CD4-positive, alpha-beta T cell (primary cell): Measurements from ENCODE around the gene GNB2. TPM values are rescaled to one million over a fixed set of nuclear protein-coding genes. Genes with fewer than 3 reads are reported as not detected.

Source experiments
- ATAC-seq: fragments of 200-7000 bp; cut with Tn5 transposase; one replicate; pipeline ENCODE4 v1.10.0; 2022; ENCODE audit warnings: mild to moderate bottlenecking; ENCODE audit not compliant: poor library complexity
- CTCF ChIA-PET: fragments of 350-600 bp; sonication (Branson Sonifier 250); formaldehyde crosslinking; loops from one replicate; lab custom pipeline; 2021; ENCODE audit warnings: antibody characterized with exemption, inconsistent platforms; lab: Charles Lee
- POLR2A ChIA-PET: fragments of 350-600 bp; sonication (Branson Sonifier 250); formaldehyde crosslinking; loops from one replicate; lab custom pipeline; 2021; ENCODE audit warnings: antibody characterized with exemption, inconsistent platforms; lab: Charles Lee
- DNase-seq, 14 experiments: peaks; one replicate each; pipeline ENCODE4 v3.0.0-alpha.2; 2013 to 2020; ENCODE audit warnings: mixed read lengths in 2 of 14
- H3K27ac ChIP-seq, 2 donors: one replicate each; pipeline versions ENCODE4 v1.5.1 to v1.7.0; 2013; ENCODE audit warnings: low read length in 2 of 2, low read depth in 1 of 2, mild to moderate bottlenecking in 1 of 2
- H3K27me3 ChIP-seq, 2 experiments: 1 replicate in 1 of 2; 2 replicates in 1 of 2; pipeline versions ENCODE4 v1.6.1 to v1.7.0; 2013; ENCODE audit warnings: low read length in 2 of 2, control low read depth in 1 of 2, mild to moderate bottlenecking in 1 of 2, moderate library complexity in 1 of 2; ENCODE audit not compliant: insufficient read depth in 2 of 2, control insufficient read depth in 1 of 2
- H3K36me3 ChIP-seq: one replicate; pipeline ENCODE4 v1.6.1; 2013; ENCODE audit warnings: low read length, control low read depth; ENCODE audit not compliant: insufficient read depth
- H3K4me1 ChIP-seq: one replicate; pipeline ENCODE4 v1.6.1; 2013; ENCODE audit warnings: low read length, control low read depth; ENCODE audit not compliant: insufficient read depth
- H3K4me3 ChIP-seq: one replicate; pipeline ENCODE4 v1.5.1; 2013; ENCODE audit warnings: mild to moderate bottlenecking, low read length, moderate library complexity
- H3K9me3 ChIP-seq, 2 experiments: 1 replicate in 1 of 2; 2 replicates in 1 of 2; pipeline versions ENCODE4 v1.6.1 to v1.7.0; 2013; ENCODE audit warnings: low read length in 2 of 2, mild to moderate bottlenecking in 2 of 2, control low read depth in 1 of 2, moderate library complexity in 1 of 2; ENCODE audit not compliant: control insufficient read depth in 1 of 2, insufficient read depth in 1 of 2
- H3K27ac Mint-ChIP-seq: one replicate; pipeline ENCODE4 v1.8.0; 2020; ENCODE audit warnings: mixed read lengths
- H3K27me3 Mint-ChIP-seq: one replicate; pipeline ENCODE4 v1.8.0; 2021; ENCODE audit warnings: mixed read lengths
- H3K36me3 Mint-ChIP-seq: one replicate; pipeline ENCODE4 v1.8.0; 2021; ENCODE audit warnings: low read depth, mixed read lengths
- H3K4me1 Mint-ChIP-seq: one replicate; pipeline ENCODE4 v1.8.0; 2021; ENCODE audit warnings: low read depth, mixed read lengths
- H3K4me3 Mint-ChIP-seq: one replicate; pipeline ENCODE4 v1.8.0; 2020; ENCODE audit warnings: mild to moderate bottlenecking, mixed read lengths
- H3K9me3 Mint-ChIP-seq: one replicate; pipeline ENCODE4 v1.8.0; 2020; ENCODE audit warnings: mixed read lengths
- intact Hi-C, 2 experiments: fragments of 100-400 bp; cut with DNase I in 1 of 2; cut with micrococcal nuclease in 1 of 2; formaldehyde crosslinking; loops; one replicate each; pipeline versions ENCODE4 v1.15.1 to v1.9.0; 2023 to 2025; cut with DNase I, micrococcal nuclease
- total RNA-seq, 174 experiments: library from RNA in 2 of 174; stranded (reverse) in 2 of 174; gene quantifications; one replicate each; pipeline ENCODE4 v1.2.3 and lab custom pipeline; 2021 to 2026
- TF ChIP-seq, protein P1 (sequence below): fragments of 200-600 bp; IDR thresholded peaks from one replicate; pipeline ENCODE4 v1.8.0; 2022; ENCODE audit warnings: antibody characterized with exemption, mild to moderate bottlenecking

GNB2 gene
- total RNA-seq, 2 experiments from 2014 or later, result 87.8 to 91.9 TPM

DNA sequence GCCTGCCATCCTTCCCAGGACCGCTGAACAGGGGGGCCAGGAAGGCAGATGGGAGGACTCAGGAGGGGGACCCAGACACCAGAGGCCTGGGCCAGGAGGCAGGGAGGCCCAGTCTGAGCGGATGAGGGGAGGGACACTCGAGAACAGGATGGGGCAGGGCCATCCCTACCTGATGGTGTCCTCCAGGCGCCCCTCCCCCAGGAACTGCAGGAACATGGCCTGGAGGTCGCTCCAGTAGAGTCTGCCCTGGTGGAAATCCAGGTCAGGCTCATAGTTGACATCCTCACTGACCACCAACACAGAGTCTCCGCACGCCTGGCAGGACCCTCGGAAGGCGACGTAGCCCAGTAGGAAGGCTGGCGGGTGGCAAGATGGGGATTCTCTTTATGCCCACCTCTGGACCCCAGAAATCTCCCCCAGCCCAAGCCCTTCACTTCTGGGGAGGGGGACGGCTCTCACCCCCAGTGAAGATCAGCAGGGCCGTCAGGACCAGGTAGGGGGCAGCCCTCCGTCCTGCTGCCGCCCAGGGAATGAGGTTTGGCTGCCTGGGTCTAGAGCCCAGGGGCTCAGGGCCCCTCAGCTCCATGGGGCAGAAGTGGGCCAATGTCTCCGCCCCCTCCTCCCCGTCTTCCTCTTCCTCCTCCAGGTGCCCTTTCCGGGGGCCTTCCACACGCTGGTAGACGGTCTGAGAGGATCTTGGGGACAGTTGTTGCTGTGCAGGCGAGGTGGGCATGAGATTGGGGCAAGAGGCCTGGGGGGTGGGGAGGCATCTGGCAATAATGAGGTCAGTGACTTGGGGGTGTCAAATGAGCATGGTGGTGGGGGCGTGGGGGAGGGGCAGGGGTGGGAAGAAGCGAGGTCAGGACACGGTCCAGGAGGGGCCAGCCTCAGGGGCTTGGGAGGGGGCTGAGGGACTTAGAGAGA is 32.8 kb upstream of the GNB2 start:
- H3K27me3 ChIP-seq, result no peaks in the 10 kb centered on the region
- no peak for ATAC-seq
- Mint-ChIP-seq H3K27me3 (peaks cover 4% of the 10 kb centered on the region), H3K4me3 (no peak overlapping the region), H3K4me1 (no peaks in the 10 kb centered on the region), H3K36me3 (no peaks in the 10 kb centered on the region), H3K27ac (no peak overlapping the region), H3K9me3 (no peaks in the 10 kb centered on the region)
- CTCF ChIA-PET, result no interaction called here
- H3K9me3 ChIP-seq, result no peaks in the 10 kb centered on the region
- intact Hi-C loops, result no loop called here
- POLR2A ChIA-PET, result no interaction called here
- no peak for DNase-seq
- no peaks in the 10 kb centered on the region for H3K36me3 ChIP-seq
- TF ChIP-seq, protein P1, sequence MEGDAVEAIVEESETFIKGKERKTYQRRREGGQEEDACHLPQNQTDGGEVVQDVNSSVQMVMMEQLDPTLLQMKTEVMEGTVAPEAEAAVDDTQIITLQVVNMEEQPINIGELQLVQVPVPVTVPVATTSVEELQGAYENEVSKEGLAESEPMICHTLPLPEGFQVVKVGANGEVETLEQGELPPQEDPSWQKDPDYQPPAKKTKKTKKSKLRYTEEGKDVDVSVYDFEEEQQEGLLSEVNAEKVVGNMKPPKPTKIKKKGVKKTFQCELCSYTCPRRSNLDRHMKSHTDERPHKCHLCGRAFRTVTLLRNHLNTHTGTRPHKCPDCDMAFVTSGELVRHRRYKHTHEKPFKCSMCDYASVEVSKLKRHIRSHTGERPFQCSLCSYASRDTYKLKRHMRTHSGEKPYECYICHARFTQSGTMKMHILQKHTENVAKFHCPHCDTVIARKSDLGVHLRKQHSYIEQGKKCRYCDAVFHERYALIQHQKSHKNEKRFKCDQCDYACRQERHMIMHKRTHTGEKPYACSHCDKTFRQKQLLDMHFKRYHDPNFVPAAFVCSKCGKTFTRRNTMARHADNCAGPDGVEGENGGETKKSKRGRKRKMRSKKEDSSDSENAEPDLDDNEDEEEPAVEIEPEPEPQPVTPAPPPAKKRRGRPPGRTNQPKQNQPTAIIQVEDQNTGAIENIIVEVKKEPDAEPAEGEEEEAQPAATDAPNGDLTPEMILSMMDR, result no peak
- H3K27ac ChIP-seq, result no peak overlapping the region
- H3K4me3 ChIP-seq, result no peak overlapping the region
- H3K4me1 ChIP-seq, result peaks cover 3% of the 10 kb centered on the region

DNA sequence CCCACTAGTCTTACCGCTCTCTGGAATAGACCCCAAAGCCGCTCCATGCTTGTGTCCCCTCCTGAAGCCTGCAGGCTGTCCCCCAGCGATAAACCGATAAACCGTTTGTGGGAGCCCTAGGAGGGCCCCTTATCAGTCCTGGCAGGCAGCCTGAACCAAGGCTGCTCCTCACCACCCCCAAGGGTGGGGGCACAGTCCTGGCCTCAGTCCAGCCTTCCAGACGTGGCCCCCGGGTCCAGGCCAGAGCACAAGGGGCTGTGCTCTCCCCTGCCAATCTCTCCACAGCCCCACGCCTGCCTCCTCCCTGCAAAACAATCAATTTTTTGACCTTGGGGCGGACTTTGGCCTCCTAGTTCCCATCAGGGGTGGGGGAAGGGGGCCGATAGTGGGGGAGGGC is 32.1 kb upstream of the GNB2 start, which contains the start of gene TFR2:
TSS of gene TFR2 (minus strand) at position 90 of the 397 bp plus-strand sequence. CDS start at position 47, 43 bp downstream.
- H3K4me3 Mint-ChIP-seq, result no peak within 1 kb of the TSS
- no peaks in the 10 kb centered on the region for H3K9me3 Mint-ChIP-seq
- H3K4me1 ChIP-seq, result peaks cover 3% of the 10 kb centered on the region
- H3K9me3 ChIP-seq, result no peaks in the 10 kb centered on the region
- no peaks in the 10 kb centered on the region for H3K36me3 ChIP-seq
- no peak within 1 kb of the TSS for H3K27ac ChIP-seq
- no peak for ATAC-seq
- TF ChIP-seq, protein P1, result no peak
- H3K27ac Mint-ChIP-seq, result no peak within 1 kb of the TSS
- ChIA-PET CTCF (interaction anchor here (1.3 kb wide), 1 partner anchor 9 kb away, joined by 5 read pairs; no protein-coding TSS in a partner anchor), POLR2A (no interaction called here)
- DNase-seq, result no peak
- no peaks in the 10 kb centered on the region for H3K27me3 ChIP-seq
- H3K4me1 Mint-ChIP-seq, result no peaks in the 10 kb centered on the region
- intact Hi-C loops, result no loop called here
- no peak within 1 kb of the TSS for H3K4me3 ChIP-seq
- peaks cover 4% of the 10 kb centered on the region for H3K27me3 Mint-ChIP-seq
- H3K36me3 Mint-ChIP-seq, result no peaks in the 10 kb centered on the region

DNA sequence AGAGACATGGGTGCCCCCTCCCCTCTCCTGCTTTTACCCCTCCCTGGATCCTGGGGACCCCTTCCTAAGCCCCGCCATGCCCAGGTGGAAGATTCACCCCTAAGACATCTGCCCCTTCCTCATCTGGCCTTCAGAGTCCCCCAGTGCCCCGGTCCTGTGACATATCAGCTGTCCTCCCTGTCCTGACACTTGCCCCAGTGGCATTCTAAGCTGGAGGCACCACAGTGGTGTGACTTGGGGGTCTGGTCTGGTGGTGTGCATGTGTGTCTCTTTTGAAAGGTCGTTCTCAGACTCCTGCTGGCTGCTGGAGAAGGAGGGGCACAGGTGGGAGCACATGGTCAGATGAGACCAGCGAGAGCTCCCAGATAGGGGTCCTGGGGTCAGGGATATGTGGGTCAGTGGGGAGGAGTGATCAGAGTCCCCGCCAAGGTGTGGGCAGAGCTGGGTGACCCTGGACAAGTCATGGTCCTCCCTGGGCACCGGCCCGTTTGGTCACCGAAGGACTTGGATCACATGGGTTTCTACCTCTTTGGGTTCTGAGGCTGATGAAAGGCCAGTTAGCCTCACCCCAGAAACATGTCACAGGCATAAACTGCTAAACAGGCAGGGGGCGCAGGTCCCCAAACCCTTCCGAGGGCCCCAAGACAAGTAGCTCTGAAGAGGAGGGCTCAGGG is 31.5 kb upstream of the GNB2 start:
- DNase-seq (no peak), ATAC-seq (no peak)
- Histone ChIP-seq H3K4me3 (no peak overlapping the region), H3K27me3 (no peaks in the 10 kb centered on the region), H3K4me1 (peaks cover 3% of the 10 kb centered on the region), H3K36me3 (no peaks in the 10 kb centered on the region), H3K9me3 (no peaks in the 10 kb centered on the region), H3K27ac (no peak overlapping the region)
- Mint-ChIP-seq H3K4me1 (no peaks in the 10 kb centered on the region), H3K27ac (no peak overlapping the region), H3K9me3 (no peaks in the 10 kb centered on the region), H3K27me3 (peaks cover 4% of the 10 kb centered on the region), H3K4me3 (no peak overlapping the region), H3K36me3 (no peaks in the 10 kb centered on the region)
- intact Hi-C loops, result no loop called here
- CTCF ChIA-PET, result interaction anchor here (1.3 kb wide), 1 partner anchor 9 kb away, joined by 5 read pairs; no protein-coding TSS in a partner anchor
- POLR2A ChIA-PET, result no interaction called here
- TF ChIP-seq, protein P1, result no peak
